Measurements from ENCODE around the gene CHRM4. TPM values are rescaled to one million over a fixed set of nuclear protein-coding genes. Genes with fewer than 3 reads are reported as not detected.

The CHRM4 gene
- total and polyA plus RNA-seq, 2 of the 13 experiments (the other 11 are each of a cell fraction or from before 2014, with no cell fraction given), result 0.13 to 0.21 TPM

DNA sequence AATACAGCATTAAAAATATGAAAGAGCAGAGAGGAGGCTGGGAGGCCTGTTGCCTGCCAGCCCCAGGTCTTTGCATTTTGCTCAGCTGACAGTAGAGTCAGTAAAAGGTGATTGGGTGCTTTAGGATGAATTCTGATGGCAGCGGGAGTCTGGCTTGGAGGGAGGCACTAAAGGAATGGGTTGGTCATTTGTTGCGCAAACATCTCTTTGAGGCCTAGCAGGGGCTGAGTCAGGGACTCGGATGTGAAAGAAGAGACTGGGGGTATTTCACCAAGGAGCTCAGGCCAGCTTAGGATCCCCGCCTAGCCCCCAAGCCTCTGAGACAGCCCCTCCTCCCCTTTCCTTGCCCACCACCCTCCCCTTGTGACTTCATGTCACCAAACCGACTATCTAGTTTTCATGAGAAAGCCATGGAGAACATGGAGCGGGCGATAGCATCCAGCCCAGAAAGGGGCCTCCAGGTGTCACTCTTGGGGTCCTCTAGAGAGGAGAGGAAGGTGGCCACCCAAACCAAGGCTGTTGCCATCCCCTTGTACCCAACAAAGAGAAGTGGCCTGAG is 34.6 kb downstream of the CHRM4 start (continued):
- no peak for TF ChIP-seq MYC (CRISPR knock-in tag; IDR thresholded peaks at IDR 0.05; ENCODE audit: borderline replicate concordance)
- no peak for TF ChIP-seq SALL2 (CRISPR knock-in tag; IDR thresholded peaks at IDR 0.05)
- peak; percentile 79 for TF ChIP-seq CEBPB (IDR thresholded peaks at IDR 0.05; ENCODE audit: borderline replicate concordance, low read depth, low read length)
- no peak for TF ChIP-seq KMT2B (CRISPR knock-in tag; IDR thresholded peaks at IDR 0.05)
- TF ChIP-seq RFX1 (IDR thresholded peaks at IDR 0.05), result no peak
- TF ChIP-seq NCOA2 (CRISPR knock-in tag; IDR thresholded peaks at IDR 0.05), result no peak
- TF ChIP-seq HDAC2 (CRISPR knock-in tag; IDR thresholded peaks at IDR 0.05), result no peak
- TF ChIP-seq, protein P1, sequence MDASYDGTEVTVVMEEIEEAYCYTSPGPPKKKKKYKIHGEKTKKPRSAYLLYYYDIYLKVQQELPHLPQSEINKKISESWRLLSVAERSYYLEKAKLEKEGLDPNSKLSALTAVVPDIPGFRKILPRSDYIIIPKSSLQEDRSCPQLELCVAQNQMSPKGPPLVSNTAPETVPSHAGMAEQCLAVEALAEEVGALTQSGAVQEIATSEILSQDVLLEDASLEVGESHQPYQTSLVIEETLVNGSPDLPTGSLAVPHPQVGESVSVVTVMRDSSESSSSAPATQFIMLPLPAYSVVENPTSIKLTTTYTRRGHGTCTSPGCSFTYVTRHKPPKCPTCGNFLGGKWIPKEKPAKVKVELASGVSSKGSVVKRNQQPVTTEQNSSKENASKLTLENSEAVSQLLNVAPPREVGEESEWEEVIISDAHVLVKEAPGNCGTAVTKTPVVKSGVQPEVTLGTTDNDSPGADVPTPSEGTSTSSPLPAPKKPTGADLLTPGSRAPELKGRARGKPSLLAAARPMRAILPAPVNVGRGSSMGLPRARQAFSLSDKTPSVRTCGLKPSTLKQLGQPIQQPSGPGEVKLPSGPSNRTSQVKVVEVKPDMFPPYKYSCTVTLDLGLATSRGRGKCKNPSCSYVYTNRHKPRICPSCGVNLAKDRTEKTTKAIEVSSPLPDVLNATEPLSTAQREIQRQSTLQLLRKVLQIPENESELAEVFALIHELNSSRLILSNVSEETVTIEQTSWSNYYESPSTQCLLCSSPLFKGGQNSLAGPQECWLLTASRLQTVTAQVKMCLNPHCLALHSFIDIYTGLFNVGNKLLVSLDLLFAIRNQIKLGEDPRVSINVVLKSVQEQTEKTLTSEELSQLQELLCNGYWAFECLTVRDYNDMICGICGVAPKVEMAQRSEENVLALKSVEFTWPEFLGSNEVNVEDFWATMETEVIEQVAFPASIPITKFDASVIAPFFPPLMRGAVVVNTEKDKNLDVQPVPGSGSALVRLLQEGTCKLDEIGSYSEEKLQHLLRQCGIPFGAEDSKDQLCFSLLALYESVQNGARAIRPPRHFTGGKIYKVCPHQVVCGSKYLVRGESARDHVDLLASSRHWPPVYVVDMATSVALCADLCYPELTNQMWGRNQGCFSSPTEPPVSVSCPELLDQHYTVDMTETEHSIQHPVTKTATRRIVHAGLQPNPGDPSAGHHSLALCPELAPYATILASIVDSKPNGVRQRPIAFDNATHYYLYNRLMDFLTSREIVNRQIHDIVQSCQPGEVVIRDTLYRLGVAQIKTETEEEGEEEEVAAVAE (CRISPR knock-in tag; IDR thresholded peaks at IDR 0.05; ENCODE audit: borderline replicate concordance), result no peak
- TF ChIP-seq ZSCAN31 (CRISPR knock-in tag; IDR thresholded peaks at IDR 0.05; ENCODE audit: low read depth), result no peak
- TF ChIP-seq ZSCAN30 (CRISPR knock-in tag; IDR thresholded peaks at IDR 0.05), result no peak
- TF ChIP-seq, protein P2, sequence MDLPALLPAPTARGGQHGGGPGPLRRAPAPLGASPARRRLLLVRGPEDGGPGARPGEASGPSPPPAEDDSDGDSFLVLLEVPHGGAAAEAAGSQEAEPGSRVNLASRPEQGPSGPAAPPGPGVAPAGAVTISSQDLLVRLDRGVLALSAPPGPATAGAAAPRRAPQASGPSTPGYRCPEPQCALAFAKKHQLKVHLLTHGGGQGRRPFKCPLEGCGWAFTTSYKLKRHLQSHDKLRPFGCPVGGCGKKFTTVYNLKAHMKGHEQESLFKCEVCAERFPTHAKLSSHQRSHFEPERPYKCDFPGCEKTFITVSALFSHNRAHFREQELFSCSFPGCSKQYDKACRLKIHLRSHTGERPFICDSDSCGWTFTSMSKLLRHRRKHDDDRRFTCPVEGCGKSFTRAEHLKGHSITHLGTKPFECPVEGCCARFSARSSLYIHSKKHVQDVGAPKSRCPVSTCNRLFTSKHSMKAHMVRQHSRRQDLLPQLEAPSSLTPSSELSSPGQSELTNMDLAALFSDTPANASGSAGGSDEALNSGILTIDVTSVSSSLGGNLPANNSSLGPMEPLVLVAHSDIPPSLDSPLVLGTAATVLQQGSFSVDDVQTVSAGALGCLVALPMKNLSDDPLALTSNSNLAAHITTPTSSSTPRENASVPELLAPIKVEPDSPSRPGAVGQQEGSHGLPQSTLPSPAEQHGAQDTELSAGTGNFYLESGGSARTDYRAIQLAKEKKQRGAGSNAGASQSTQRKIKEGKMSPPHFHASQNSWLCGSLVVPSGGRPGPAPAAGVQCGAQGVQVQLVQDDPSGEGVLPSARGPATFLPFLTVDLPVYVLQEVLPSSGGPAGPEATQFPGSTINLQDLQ (CRISPR knock-in tag; IDR thresholded peaks at IDR 0.05), result no peak
- TF ChIP-seq, protein P3, sequence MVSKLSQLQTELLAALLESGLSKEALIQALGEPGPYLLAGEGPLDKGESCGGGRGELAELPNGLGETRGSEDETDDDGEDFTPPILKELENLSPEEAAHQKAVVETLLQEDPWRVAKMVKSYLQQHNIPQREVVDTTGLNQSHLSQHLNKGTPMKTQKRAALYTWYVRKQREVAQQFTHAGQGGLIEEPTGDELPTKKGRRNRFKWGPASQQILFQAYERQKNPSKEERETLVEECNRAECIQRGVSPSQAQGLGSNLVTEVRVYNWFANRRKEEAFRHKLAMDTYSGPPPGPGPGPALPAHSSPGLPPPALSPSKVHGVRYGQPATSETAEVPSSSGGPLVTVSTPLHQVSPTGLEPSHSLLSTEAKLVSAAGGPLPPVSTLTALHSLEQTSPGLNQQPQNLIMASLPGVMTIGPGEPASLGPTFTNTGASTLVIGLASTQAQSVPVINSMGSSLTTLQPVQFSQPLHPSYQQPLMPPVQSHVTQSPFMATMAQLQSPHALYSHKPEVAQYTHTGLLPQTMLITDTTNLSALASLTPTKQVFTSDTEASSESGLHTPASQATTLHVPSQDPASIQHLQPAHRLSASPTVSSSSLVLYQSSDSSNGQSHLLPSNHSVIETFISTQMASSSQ (IDR thresholded peaks at IDR 0.05; ENCODE audit: low read depth), result no peak
- TF ChIP-seq, protein P3 (CRISPR knock-in tag; IDR thresholded peaks at IDR 0.05; ENCODE audit: borderline replicate concordance), result no peak
